Measurements from ENCODE around the gene SNORC. TPM values are rescaled to one million over a fixed set of nuclear protein-coding genes. Genes with fewer than 3 reads are reported as not detected.

The SNORC gene
- total and polyA plus RNA-seq, 2 of the 13 experiments (the other 11 are each of a cell fraction or from before 2014, with no cell fraction given): 59.1 to 86.1 TPM

DNA sequence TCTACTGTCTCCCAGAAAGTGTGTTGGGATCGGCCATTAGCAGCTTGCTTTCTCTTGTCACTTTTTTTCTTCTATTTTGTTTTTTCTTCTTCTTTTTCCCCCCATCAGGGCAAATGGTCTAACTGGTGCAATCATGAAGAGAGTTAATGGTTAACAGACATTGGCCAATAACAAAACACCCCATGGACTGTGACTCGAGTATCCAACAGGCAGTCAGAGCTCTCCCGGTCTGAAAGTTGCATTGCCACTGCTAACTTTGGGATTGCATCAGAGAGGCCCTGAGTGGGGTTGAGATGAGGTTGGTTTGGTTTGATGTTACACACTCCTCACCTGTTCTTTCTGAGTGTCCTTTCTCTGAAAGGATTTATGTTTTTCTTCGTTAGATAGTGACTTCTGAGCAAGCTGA lies 12.9 kb upstream of the SNORC start (continued):
- TF ChIP-seq, protein P1, sequence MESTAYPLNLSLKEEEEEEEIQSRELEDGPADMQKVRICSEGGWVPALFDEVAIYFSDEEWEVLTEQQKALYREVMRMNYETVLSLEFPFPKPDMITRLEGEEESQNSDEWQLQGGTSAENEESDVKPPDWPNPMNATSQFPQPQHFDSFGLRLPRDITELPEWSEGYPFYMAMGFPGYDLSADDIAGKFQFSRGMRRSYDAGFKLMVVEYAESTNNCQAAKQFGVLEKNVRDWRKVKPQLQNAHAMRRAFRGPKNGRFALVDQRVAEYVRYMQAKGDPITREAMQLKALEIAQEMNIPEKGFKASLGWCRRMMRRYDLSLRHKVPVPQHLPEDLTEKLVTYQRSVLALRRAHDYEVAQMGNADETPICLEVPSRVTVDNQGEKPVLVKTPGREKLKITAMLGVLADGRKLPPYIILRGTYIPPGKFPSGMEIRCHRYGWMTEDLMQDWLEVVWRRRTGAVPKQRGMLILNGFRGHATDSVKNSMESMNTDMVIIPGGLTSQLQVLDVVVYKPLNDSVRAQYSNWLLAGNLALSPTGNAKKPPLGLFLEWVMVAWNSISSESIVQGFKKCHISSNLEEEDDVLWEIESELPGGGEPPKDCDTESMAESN (CRISPR knock-in tag; conservative IDR thresholded peaks at IDR 0.05): peak; percentile 39
- TF ChIP-seq TCF7L2 (IDR thresholded peaks at IDR 0.05; ENCODE audit: low read depth, low read length) (no peak), PHF21A (CRISPR knock-in tag; IDR thresholded peaks at IDR 0.05) (peak; percentile 81), NFE2L2 (IDR thresholded peaks at IDR 0.05; ENCODE audit: low read length) (no peak), RBM39 (IDR thresholded peaks at IDR 0.05; ENCODE audit: low read depth, low read length, poor library complexity, severe bottlenecking) (no peak), PAWR (CRISPR knock-in tag; IDR thresholded peaks at IDR 0.05; ENCODE audit: borderline replicate concordance) (no peak), ZFP41 (CRISPR knock-in tag; IDR thresholded peaks at IDR 0.05; ENCODE audit: borderline replicate concordance) (no peak), ZNF292 (CRISPR knock-in tag; IDR thresholded peaks at IDR 0.05; ENCODE audit: borderline replicate concordance, low read depth) (peak; percentile 72; the same call in 1 of the 2 replicates), ZNF263 (CRISPR knock-in tag; IDR thresholded peaks at IDR 0.05) (no peak), MTF1 (CRISPR knock-in tag; IDR thresholded peaks at IDR 0.05) (no peak), EHMT2 (IDR thresholded peaks at IDR 0.05; ENCODE audit: borderline replicate concordance, low read depth, low read length) (0 out of 2 replicates have a peak, but pooled peaks have one; percentile 75), ZNF878 (CRISPR knock-in tag; IDR thresholded peaks at IDR 0.05) (peak; percentile 60; the same call in 1 of the 2 replicates), ZNF607 (CRISPR knock-in tag; IDR thresholded peaks at IDR 0.05; ENCODE audit: borderline replicate concordance) (peak; percentile 65; the same call in 1 of the 2 replicates), HCFC1 (IDR thresholded peaks at IDR 0.05; ENCODE audit: low read depth, low read length) (no peak), GTF3A (CRISPR knock-in tag; conservative IDR thresholded peaks at IDR 0.05) (no peak), ARNTL (CRISPR knock-in tag; IDR thresholded peaks at IDR 0.05) (peak; percentile 56; the same call in 1 of the 2 replicates), ZFP36L1 (CRISPR knock-in tag; IDR thresholded peaks at IDR 0.05) (peak; percentile 25; the same call in 1 of the 2 replicates), NFIC (IDR thresholded peaks at IDR 0.05; ENCODE audit: low read length) (peak; percentile 64), ZNF777 (CRISPR knock-in tag; IDR thresholded peaks at IDR 0.05) (no peak), MEIS2 (CRISPR knock-in tag; IDR thresholded peaks at IDR 0.05) (no peak), NCOA1 (CRISPR knock-in tag; IDR thresholded peaks at IDR 0.05) (peak; percentile 55; the same call in 1 of the 2 replicates)
- TF ChIP-seq, protein P2, sequence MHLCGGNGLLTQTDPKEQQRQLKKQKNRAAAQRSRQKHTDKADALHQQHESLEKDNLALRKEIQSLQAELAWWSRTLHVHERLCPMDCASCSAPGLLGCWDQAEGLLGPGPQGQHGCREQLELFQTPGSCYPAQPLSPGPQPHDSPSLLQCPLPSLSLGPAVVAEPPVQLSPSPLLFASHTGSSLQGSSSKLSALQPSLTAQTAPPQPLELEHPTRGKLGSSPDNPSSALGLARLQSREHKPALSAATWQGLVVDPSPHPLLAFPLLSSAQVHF (CRISPR knock-in tag; IDR thresholded peaks at IDR 0.05): no peak
- TF ChIP-seq, protein P3, sequence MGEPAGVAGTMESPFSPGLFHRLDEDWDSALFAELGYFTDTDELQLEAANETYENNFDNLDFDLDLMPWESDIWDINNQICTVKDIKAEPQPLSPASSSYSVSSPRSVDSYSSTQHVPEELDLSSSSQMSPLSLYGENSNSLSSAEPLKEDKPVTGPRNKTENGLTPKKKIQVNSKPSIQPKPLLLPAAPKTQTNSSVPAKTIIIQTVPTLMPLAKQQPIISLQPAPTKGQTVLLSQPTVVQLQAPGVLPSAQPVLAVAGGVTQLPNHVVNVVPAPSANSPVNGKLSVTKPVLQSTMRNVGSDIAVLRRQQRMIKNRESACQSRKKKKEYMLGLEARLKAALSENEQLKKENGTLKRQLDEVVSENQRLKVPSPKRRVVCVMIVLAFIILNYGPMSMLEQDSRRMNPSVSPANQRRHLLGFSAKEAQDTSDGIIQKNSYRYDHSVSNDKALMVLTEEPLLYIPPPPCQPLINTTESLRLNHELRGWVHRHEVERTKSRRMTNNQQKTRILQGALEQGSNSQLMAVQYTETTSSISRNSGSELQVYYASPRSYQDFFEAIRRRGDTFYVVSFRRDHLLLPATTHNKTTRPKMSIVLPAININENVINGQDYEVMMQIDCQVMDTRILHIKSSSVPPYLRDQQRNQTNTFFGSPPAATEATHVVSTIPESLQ (CRISPR knock-in tag; conservative IDR thresholded peaks at IDR 0.05): 0 out of 2 replicates have a peak, but pooled peaks have one; percentile 72
- TF ChIP-seq, protein P4, sequence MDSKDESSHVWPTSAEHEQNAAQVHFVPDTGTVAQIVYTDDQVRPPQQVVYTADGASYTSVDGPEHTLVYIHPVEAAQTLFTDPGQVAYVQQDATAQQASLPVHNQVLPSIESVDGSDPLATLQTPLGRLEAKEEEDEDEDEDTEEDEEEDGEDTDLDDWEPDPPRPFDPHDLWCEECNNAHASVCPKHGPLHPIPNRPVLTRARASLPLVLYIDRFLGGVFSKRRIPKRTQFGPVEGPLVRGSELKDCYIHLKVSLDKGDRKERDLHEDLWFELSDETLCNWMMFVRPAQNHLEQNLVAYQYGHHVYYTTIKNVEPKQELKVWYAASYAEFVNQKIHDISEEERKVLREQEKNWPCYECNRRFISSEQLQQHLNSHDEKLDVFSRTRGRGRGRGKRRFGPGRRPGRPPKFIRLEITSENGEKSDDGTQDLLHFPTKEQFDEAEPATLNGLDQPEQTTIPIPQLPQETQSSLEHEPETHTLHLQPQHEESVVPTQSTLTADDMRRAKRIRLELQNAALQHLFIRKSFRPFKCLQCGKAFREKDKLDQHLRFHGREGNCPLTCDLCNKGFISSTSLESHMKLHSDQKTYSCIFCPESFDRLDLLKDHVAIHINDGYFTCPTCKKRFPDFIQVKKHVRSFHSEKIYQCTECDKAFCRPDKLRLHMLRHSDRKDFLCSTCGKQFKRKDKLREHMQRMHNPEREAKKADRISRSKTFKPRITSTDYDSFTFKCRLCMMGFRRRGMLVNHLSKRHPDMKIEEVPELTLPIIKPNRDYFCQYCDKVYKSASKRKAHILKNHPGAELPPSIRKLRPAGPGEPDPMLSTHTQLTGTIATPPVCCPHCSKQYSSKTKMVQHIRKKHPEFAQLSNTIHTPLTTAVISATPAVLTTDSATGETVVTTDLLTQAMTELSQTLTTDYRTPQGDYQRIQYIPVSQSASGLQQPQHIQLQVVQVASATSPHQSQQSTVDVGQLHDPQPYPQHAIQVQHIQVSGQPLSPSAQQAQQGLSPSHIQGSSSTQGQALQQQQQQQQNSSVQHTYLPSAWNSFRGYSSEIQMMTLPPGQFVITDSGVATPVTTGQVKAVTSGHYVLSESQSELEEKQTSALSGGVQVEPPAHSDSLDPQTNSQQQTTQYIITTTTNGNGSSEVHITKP (CRISPR knock-in tag; IDR thresholded peaks at IDR 0.05; ENCODE audit: low read depth): peak; percentile 94
